ENCODE measurements around the gene CLEC1B.
"Not testable (repeated sequence)": the region's sequence is repeated elsewhere in the genome, so short reads cannot be mapped to it uniquely, and the experiment has no call there.

- not testable (repeated sequence) for TF ChIP-seq POLR2AphosphoS5, POLR2A (IDR thresholded peaks at IDR 0.05)
These were observed 22.3 kb downstream of the CLEC1B start for GRCh38 chr12:9976626-9977025.

Data from breast epithelium (tissue), 3 donors.